Breast epithelium (tissue), 3 donors: ENCODE results near the gene FGR.

Experiments
- POLR2A ChIP-seq: fragments of 450-650 bp; IDR thresholded peaks from one replicate; pipeline ENCODE4 v1.6.1; 2016; ENCODE audit warnings: antibody characterized with exemption, mild to moderate bottlenecking, moderate library complexity
- POLR2AphosphoS5 ChIP-seq, 3 donors: sonication (generic); formaldehyde crosslinking; IDR thresholded peaks; one replicate each; pipeline ENCODE4 v1.6.1; 2017; ENCODE audit warnings: antibody characterized with exemption in 3 of 3
- TF ChIP-seq, protein P1 (sequence below), 3 donors: fragments of 450-650 bp; IDR thresholded peaks; one replicate each; pipeline ENCODE4 v1.5.1; 2016 to 2017; ENCODE audit warnings: antibody characterized with exemption in 3 of 3, mild to moderate bottlenecking in 3 of 3, moderate library complexity in 3 of 3

DNA sequence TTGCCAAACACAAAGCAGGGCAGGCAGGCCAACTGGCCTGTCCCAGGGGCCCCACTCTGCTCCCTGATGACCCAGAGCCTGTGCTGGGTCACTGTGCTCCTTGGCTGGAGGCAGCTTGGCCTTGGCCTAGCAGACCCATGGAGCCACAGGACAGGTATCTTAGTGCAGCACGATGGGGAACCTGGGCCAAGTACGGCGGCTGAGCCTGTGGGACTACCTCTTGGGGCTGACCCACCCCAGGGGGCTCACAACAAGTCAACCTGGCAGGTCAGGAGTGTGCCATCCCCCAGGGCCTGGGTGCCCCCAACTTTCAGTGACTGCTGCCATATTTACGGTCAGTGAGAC lies 10.1 kb upstream of the FGR start:
- TF ChIP-seq, protein P1, sequence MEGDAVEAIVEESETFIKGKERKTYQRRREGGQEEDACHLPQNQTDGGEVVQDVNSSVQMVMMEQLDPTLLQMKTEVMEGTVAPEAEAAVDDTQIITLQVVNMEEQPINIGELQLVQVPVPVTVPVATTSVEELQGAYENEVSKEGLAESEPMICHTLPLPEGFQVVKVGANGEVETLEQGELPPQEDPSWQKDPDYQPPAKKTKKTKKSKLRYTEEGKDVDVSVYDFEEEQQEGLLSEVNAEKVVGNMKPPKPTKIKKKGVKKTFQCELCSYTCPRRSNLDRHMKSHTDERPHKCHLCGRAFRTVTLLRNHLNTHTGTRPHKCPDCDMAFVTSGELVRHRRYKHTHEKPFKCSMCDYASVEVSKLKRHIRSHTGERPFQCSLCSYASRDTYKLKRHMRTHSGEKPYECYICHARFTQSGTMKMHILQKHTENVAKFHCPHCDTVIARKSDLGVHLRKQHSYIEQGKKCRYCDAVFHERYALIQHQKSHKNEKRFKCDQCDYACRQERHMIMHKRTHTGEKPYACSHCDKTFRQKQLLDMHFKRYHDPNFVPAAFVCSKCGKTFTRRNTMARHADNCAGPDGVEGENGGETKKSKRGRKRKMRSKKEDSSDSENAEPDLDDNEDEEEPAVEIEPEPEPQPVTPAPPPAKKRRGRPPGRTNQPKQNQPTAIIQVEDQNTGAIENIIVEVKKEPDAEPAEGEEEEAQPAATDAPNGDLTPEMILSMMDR (IDR thresholded peaks at IDR 0.05), result no peak
- TF ChIP-seq POLR2AphosphoS5 (IDR thresholded peaks at IDR 0.05) (no peak), POLR2A (no peak)
